ENCODE data around the gene TSSK2. TPM values are rescaled to one million over a fixed set of nuclear protein-coding genes. Genes with fewer than 3 reads are reported as not detected.

TSSK2 gene
- total and polyA plus RNA-seq, 2 of the 8 experiments (the other 6 are each of a cell fraction or from before 2014, with no cell fraction given) = not detected

DNA sequence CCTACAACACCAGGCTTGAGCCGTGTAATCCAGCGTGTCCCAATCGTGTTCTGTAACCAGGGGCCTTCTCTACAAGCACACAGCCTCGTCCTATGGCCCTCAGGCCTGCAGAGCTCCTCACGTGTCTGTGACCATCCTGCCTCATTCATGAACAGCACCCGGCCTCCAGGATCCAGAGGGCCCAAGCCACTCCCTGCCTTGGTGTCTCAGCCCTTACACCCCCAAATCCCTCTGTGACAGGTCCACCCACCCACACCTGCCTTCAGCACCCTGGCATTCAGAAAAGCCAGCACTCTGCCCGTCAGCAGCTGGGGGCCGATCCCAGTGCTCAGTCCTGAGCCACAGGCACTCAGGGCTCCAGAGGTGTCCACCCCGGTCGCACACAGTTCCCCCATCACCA, 5.8 kb downstream of the TSSK2 start:
- no peak for DNase-seq (ENCODE audit: low read depth in 1 of 2, low spot score in 2 of 2)
- H2BK12ac ChIP-seq (ENCODE audit: low read depth, low read length) = no peak overlapping the region
- no peak overlapping the region for H4K5ac ChIP-seq (ENCODE audit: insufficient read length, low read depth, low read length)
- POLR2A ChIA-PET (ENCODE audit: partially characterized antibody) = interaction anchor here (1.1 kb wide), 1 partner anchor 14 kb away, joined by 5 read pairs; the partner anchor contains the start of gene DGCR2
- FAIRE-seq = no peak
- 91% methylated on average over 10 of the region's 10 CpGs; no CpG with 5 or more reads in 1 of the 2 experiments for WGBS, 2 experiments (ENCODE audit: extremely low coverage in 1 of 2, insufficient coverage in 1 of 2, insufficient read length in 1 of 2, insufficient replicate concordance in 2 of 2, low coverage in 1 of 2, low lambda C conversion rate in 2 of 2, missing lambda C conversion rate in 1 of 2)
- no peak overlapping the region for H3K18ac ChIP-seq (ENCODE audit: extremely low read depth, low read length)
- no peak overlapping the region for H4K8ac ChIP-seq (ENCODE audit: extremely low read depth, insufficient read depth, low read length)
- no peaks in the 10 kb centered on the region for H3K4me1 ChIP-seq (replicated peaks in 1 of 4; ENCODE audit: control insufficient read depth in 3 of 4, insufficient read depth in 4 of 4, low read length in 3 of 4)
- H4K91ac ChIP-seq (replicated peaks; ENCODE audit: insufficient read length, low read length) = no peak overlapping the region
- H3K27me3 ChIP-seq (replicated peaks in 1 of 4; ENCODE audit: control insufficient read depth in 3 of 4, extremely low read depth in 1 of 4, insufficient read depth in 3 of 4, low read length in 3 of 4) = no peaks in the 10 kb centered on the region
- no peak overlapping the region for H3K9ac ChIP-seq (replicated peaks in 1 of 4; ENCODE audit: extremely low read depth in 1 of 4, low read depth in 3 of 4, low read length in 3 of 4)
- H2BK120ac ChIP-seq (replicated peaks; ENCODE audit: low read depth, low read length) = no peak overlapping the region
- CTCF ChIA-PET (ENCODE audit: partially characterized antibody) = interaction anchor here (1.2 kb wide), 1 partner anchor 11 kb away, joined by 3 read pairs; no protein-coding TSS in a partner anchor
- H3K27ac ChIP-seq (ENCODE audit: low read depth, low read length) = no peak overlapping the region
- no peak overlapping the region for H3K4ac ChIP-seq (replicated peaks; ENCODE audit: insufficient read length, low read depth, low read length)
- H2AFZ ChIP-seq (ENCODE audit: low read length) = no peak overlapping the region
- no peak overlapping the region for H2BK15ac ChIP-seq (ENCODE audit: low read length)
- H3K4me3 ChIP-seq (ENCODE audit: extremely low read depth in 1 of 4, insufficient read depth in 2 of 4, low read depth in 3 of 4, low read length in 4 of 4) = no peak overlapping the region
- H3K79me2 ChIP-seq (ENCODE audit: control insufficient read depth in 1 of 2, insufficient read depth in 2 of 2, low read length in 2 of 2) = no peaks in the 10 kb centered on the region
- H2BK5ac ChIP-seq (ENCODE audit: low read depth, low read length) = no peak overlapping the region
- H3K79me1 ChIP-seq (ENCODE audit: low read depth, low read length) = no peaks in the 10 kb centered on the region
- peaks cover 6 to 38% (median 29%) of the 10 kb centered on the region in 4 experiments; a peak in 6 of 8 replicates for H3K36me3 ChIP-seq (ENCODE audit: control insufficient read depth in 2 of 4, insufficient read depth in 4 of 4, low read length in 3 of 4)
- H4K20me1 ChIP-seq (replicated peaks in 1 of 2; ENCODE audit: control insufficient read depth in 1 of 2, insufficient read depth in 2 of 2, low read length in 2 of 2) = peaks cover 2 to 6% of the 10 kb centered on the region in 2 experiments
- no peak overlapping the region for H2BK20ac ChIP-seq (ENCODE audit: low read length)
- H3K9me3 ChIP-seq (ENCODE audit: insufficient read depth in 2 of 2, low read depth in 1 of 2, low read length in 1 of 2) = no peaks in the 10 kb centered on the region
- no peak overlapping the region for H3K14ac ChIP-seq (ENCODE audit: insufficient read length)
- no peaks in the 10 kb centered on the region for H3K23me2 ChIP-seq (ENCODE audit: low read depth, low read length)
- H3K23ac ChIP-seq (ENCODE audit: insufficient read length) = no peak overlapping the region
- no peak overlapping the region for H3K56ac ChIP-seq (replicated peaks; ENCODE audit: insufficient read length, low read depth, low read length)
- H2AK5ac ChIP-seq (ENCODE audit: low read depth, low read length) = no peak overlapping the region
- H3K4me2 ChIP-seq (ENCODE audit: insufficient read depth in 1 of 2, low read depth in 2 of 2, low read length in 2 of 2) = no peak overlapping the region
- TF ChIP-seq SRF (IDR thresholded peaks at IDR 0.05; ENCODE audit: low read depth, low read length) = no peak
- no peak for TF ChIP-seq POLR2AphosphoS5 (IDR thresholded peaks at IDR 0.05; ENCODE audit: low read depth, low read length)

All from H1 (cell line).